ENCODE data around the gene RPS27A.
A peak's percentile ranks its signal among the peaks of the same experiment; 100 is the strongest.
"Not testable (repeated sequence)": the region's sequence is repeated elsewhere in the genome, so short reads cannot be mapped to it uniquely, and the experiment has no call there.

The RPS27A gene

GRCh38 chr2:55232084-55232862, at the start of gene RPS27A, which contains the start of gene CLHC1:
Gene RPS27A (plus strand): TSS chr2:55232688. CDS start chr2:55232825, 137 bp downstream.
Gene CLHC1 (minus strand): TSS chr2:55232293. CDS start chr2:55222411, 9,882 bp downstream.
- peak; percentile 94 for DNase-seq (ENCODE audit: low read depth)

- not testable (repeated sequence) for DNase-seq (ENCODE audit: low read depth)
These were observed 45.7 kb upstream of the RPS27A start for GRCh38 chr2:55186837-55187236.

DNA sequence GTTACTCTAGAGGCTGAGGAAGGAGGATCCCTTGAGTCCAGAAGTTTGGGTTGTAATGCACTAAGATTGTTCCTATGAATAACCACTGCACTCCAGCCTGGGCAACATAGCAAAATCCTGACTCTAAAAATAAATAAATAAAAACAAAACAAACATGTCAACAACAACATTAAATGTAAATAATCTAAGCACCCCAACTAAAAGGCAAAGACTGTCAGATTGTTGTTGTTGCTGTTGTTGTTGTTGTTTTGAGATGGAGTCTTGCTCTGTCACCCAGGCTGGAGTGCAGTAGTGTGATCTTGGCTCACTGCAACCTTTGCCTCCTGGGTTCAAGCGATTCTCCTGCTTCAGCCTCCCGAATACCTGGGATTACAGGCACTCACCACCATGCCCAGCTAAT, 40.6 kb upstream of the RPS27A start:
- not testable (repeated sequence) for DNase-seq (ENCODE audit: low read depth)

DNA sequence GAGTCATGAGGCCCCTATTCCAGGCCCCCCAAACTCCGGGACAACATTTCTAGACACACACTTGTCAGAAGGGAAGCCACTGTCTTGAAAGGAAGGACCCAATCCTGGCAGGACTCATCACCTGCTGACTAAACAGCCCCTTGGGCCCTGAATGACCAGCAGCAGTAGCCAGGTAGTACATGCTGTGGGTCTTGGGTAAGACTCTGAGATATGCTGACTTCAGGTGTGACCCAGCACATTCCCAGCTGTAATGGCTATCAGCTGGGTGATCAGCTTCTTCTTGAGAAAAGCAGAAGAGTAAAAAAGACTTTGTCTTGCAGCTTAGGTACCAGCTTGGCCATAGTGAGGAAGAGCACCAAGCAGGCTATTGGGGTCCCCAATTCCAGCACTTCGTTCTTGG, 36.0 kb upstream of the RPS27A start:
- no peak for DNase-seq (ENCODE audit: low read depth)

DNA sequence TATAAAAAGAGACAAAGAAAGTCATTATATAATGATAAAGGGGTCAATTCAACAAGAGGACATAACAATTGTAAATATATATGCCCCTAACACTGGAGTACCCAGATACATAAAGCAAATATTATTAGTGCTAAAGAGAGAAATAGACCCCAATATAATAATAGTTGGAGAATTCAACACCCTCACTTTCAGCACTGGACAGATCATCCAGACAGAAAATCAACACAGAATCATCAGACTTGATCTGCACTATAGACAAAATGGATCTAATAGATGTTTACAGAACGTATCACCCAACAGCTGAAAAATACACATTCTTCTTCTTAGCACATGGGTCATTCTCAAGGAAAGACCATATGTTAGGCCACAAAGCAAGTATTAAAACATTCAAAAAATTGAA, 32.1 kb upstream of the RPS27A start:
- no peak for DNase-seq (ENCODE audit: low read depth)

DNA sequence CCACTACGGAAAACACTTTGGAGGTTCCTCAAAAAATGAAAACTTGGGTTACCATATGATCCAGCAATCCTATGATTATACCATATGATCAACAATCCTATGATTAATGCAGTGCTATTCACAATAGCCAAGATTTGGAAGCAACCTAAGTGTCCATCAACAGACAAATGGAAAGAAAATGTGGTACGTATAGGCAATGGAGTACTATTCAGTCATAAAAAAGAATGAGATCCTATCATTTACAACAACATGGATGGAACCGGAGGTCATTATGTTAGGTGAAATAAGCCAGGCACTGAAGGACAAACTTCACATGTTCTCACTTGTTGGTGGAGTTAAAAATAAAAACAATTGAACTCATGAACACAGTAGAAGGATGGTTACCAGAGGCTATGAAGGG, 28.0 kb upstream of the RPS27A start:
- DNase-seq (ENCODE audit: low read depth) = no peak

GRCh38 chr2:55204950-55205349, 27.5 kb upstream of the RPS27A start:
- no peak for DNase-seq (ENCODE audit: low read depth)

DNA sequence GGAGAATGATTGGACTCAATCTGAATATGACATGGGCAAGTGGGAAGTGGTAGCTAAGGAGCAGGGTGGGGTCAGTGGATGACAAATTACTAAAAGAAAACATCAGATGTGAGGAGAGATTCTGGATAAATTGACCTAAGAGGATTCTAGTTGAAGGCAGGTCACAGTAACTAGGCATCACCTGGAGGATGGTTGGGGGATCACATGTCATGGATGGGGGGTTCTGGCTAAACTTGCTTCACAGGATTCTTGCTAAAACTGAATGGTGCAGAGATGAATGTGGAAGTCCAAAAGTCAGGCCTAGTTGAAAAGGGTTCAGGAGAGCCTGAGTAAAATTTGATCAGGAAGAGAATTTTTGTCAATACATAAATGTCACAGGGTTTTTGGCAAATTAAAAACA, 18.7 kb upstream of the RPS27A start:
- no peak for DNase-seq (ENCODE audit: low read depth)

GRCh38 chr2:55223958-55224760, 8.3 kb upstream of the RPS27A start:
- DNase-seq (ENCODE audit: low read depth) = no peak

DNA sequence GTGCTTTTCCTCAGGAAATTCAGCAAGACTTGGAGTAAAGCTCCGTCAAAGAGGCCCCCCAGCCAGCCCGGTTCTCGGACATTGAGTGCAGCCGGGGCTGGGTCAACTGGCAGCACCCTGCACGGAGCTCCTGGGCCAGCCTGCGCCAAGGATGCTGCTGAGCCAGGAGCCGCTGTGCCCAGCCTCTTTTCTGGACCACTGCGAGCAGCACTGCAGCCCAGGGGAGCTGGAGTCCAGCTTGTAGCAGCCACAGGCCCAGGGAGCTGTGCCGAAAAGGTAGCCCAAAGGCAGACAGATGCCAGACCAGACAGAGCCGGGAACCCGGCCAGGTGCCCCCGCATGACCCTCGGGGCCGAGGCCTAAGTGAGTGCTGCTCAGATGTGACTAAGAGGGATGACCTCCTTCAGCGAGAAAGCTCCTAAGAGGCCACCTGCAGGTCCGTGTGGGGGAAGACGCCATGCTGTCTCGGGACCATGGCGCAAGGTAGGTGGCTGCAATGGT, 7.7 kb upstream of the RPS27A start:
- DNase-seq (ENCODE audit: low read depth) = no peak

DNA sequence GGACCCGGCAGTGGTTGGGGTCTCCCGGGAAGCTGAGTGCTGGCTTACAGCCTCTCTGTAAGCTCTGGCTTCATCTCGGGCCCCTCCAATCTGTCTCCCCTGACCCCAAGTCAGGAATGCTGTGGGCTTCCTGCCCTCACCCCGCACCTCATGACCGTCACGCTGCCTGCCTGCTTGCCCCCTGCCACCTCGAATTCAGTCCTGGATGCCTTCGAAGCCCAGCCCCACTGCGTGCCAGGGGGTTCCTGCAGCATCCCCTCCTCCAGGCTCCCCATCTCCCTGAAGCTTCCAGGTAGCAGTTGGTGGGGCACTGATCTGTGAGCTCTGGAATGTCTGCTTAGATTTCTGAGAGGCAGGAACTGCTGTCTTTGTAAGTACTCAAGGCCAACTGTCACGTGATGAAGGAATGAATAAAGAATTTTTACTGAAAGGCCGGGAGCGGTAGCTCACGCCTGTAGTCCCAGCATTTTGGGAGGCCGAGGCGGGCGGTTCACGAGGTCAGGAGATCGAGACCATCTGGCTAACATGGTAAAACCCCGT, 6.9 kb upstream of the RPS27A start:
- no peak for DNase-seq (ENCODE audit: low read depth)

DNA sequence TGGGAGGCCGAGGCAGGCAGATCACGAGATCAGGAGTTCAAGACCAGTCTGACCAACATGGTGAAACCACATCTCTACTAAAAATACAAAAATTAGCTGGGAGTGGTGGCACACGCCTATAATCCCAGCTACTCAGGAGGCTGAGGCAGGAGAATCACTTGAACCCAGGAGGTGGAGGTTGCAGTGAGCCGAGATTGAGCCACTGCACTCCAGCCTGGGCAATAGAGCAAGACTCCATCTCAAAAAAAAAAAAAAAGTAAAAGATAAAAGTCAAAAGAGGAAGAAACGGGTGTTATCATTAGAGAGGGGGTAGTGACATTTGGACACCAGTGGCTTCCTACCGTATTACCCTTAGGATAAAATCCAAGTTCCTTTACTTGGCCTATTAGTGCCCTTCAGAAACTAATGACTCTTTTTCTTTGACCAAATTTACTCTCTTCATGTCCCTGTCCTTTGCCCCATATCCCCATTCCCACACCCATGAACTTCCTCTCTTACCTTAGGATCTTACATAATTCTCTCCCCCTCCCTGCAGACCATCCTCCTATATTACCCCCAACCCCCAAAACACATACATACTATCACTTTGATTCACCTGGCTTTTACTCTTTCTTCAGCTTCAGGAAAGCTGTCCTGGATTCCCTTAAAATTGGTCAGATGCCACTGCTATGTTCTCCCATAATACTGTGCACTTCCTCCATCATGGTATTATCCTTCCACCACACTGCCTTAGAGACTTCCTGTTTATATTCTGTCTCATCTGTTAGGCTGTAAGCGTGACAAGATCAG, 4.9 kb upstream of the RPS27A start:
- not testable (repeated sequence) for DNase-seq (ENCODE audit: low read depth)

- no peak for DNase-seq (ENCODE audit: low read depth)
These were observed 4.3 kb upstream of the RPS27A start for GRCh38 chr2:55228226-55228563.

DNA sequence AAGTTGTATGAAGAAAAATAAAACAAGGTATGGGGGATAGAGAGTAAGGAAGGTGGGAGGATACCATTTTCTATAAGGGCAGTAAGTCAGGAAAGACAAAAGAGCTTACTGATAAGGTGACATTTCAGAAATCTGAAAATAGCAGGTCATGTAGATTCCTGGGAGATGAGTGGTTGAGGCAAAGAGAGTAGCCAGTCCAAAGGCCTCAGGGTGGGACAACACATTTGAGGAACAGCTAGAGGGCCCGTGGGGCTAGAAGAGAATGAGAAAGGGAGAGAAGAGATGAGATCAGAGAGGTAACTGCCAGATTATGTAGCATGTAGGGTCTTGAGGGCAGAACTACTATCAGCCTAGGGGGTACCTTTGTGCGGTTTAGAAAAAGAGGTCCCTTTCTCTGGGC, 3.3 kb upstream of the RPS27A start:
- DNase-seq (ENCODE audit: low read depth) = no peak

- DNase-seq (ENCODE audit: low read depth) = no peak
These were observed 1.9 kb upstream of the RPS27A start for GRCh38 chr2:55230551-55230950.

- no peak for DNase-seq (ENCODE audit: low read depth)
These were observed 873 bp upstream of the RPS27A start for GRCh38 chr2:55231546-55232083.

GRCh38 chr2:55232863-55233657, 572 bp downstream of the RPS27A start:
- no peak for DNase-seq (ENCODE audit: low read depth)

GRCh38 chr2:55233658-55233940, 1.1 kb downstream of the RPS27A start:
- DNase-seq (ENCODE audit: low read depth) = no peak

GRCh38 chr2:55235724-55236538, 3.4 kb downstream of the RPS27A start:
- DNase-seq (ENCODE audit: low read depth) = no peak

GRCh38 chr2:55236992-55237543, 4.6 kb downstream of the RPS27A start:
- no peak for DNase-seq (ENCODE audit: low read depth)
